ENCODE results near the gene RPAP3. TPM values are rescaled to one million over a fixed set of nuclear protein-coding genes. Genes with fewer than 3 reads are reported as not detected.

RPAP3 gene
- polyA plus RNA-seq, 1 donor from 2014 or later, result 39.7 TPM

DNA sequence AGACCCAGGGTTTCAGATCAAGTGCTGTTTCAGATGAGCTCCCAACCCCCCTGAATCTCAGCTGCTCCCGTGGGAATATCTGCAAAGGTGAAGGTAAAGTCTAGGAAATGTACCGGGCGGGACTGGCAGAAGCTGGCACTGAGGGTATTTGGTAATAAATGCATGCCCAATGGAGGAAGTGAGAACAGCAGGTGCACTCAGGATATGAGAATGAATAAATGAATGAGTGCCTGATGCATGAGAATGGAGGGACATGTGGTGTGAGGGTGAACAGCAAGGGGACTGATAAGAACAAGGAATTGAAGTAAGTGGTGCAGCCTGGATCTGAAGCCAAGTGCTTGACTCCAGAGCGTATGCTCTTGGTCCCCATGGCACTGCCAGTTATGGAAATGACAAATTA is 41.3 kb upstream of the RPAP3 start:
- Histone ChIP-seq H4K20me1 (ENCODE audit: insufficient read depth) (no peaks in the 10 kb centered on the region), H3K36me3 (ENCODE audit: insufficient read depth, low read length) (no peaks in the 10 kb centered on the region), H3K27me3 (ENCODE audit: insufficient read depth, low read depth, low read length) (no peaks in the 10 kb centered on the region), H3K4me3 (ENCODE audit: low read length) (no peak overlapping the region), H3K9ac (ENCODE audit: low read length) (no peak overlapping the region), H3K79me2 (replicated peaks; ENCODE audit: insufficient read depth, low read length) (no peaks in the 10 kb centered on the region), H3K27ac (ENCODE audit: low read length) (no peak overlapping the region), H2AFZ (ENCODE audit: low read depth, low read length) (no peak overlapping the region), H3K9me2 (ENCODE audit: insufficient read depth, low read length) (no peaks in the 10 kb centered on the region), H3K9me3 (ENCODE audit: low read length) (no peaks in the 10 kb centered on the region), H3F3A (ENCODE audit: insufficient read depth, low read length, poor library complexity, severe bottlenecking) (no peaks in the 10 kb centered on the region), H3K4me2 (ENCODE audit: low read length) (no peak overlapping the region)
- TF ChIP-seq EP300 (conservative IDR thresholded peaks at IDR 0.05; ENCODE audit: poor library complexity, severe bottlenecking) (no peak), RAD21 (conservative IDR thresholded peaks at IDR 0.05) (no peak), MXI1 (conservative IDR thresholded peaks at IDR 0.05; ENCODE audit: poor library complexity, severe bottlenecking) (no peak), POLR2AphosphoS5 (IDR thresholded peaks at IDR 0.05) (no peak), TAF1 (IDR thresholded peaks at IDR 0.05; ENCODE audit: low read depth) (no peak), REST (IDR thresholded peaks at IDR 0.05; ENCODE audit: borderline replicate concordance) (no peak), EZH2 (IDR thresholded peaks at IDR 0.05; ENCODE audit: borderline replicate concordance, insufficient read depth, low read length, poor library complexity, severe bottlenecking) (no peak), CTCF (IDR thresholded peaks at IDR 0.05; ENCODE audit: poor library complexity, severe bottlenecking) (no peak), SMC3 (conservative IDR thresholded peaks at IDR 0.05; ENCODE audit: poor library complexity) (no peak)

GRCh38 chr12:47746523-47746922 is 40.7 kb upstream of the RPAP3 start:
- Histone ChIP-seq H3K4me3 (ENCODE audit: low read length) (no peak overlapping the region), H3K9me2 (ENCODE audit: insufficient read depth, low read length) (no peaks in the 10 kb centered on the region), H3K9ac (ENCODE audit: low read length) (no peak overlapping the region), H3K9me3 (ENCODE audit: low read length) (no peaks in the 10 kb centered on the region), H3K79me2 (replicated peaks; ENCODE audit: insufficient read depth, low read length) (no peaks in the 10 kb centered on the region), H4K20me1 (ENCODE audit: insufficient read depth) (no peaks in the 10 kb centered on the region), H3K27ac (ENCODE audit: low read length) (no peak overlapping the region), H3K36me3 (ENCODE audit: insufficient read depth, low read length) (no peaks in the 10 kb centered on the region), H2AFZ (ENCODE audit: low read depth, low read length) (no peak overlapping the region), H3K27me3 (ENCODE audit: insufficient read depth, low read depth, low read length) (no peaks in the 10 kb centered on the region), H3K4me2 (ENCODE audit: low read length) (no peak overlapping the region), H3F3A (ENCODE audit: insufficient read depth, low read length, poor library complexity, severe bottlenecking) (no peaks in the 10 kb centered on the region)
- no peak for TF ChIP-seq MXI1 (conservative IDR thresholded peaks at IDR 0.05; ENCODE audit: poor library complexity, severe bottlenecking)
- TF ChIP-seq EP300 (conservative IDR thresholded peaks at IDR 0.05; ENCODE audit: poor library complexity, severe bottlenecking), result no peak
- TF ChIP-seq EZH2 (IDR thresholded peaks at IDR 0.05; ENCODE audit: borderline replicate concordance, insufficient read depth, low read length, poor library complexity, severe bottlenecking), result no peak
- TF ChIP-seq RAD21 (conservative IDR thresholded peaks at IDR 0.05), result no peak
- TF ChIP-seq SMC3 (conservative IDR thresholded peaks at IDR 0.05; ENCODE audit: poor library complexity), result no peak
- no peak for TF ChIP-seq CTCF (IDR thresholded peaks at IDR 0.05; ENCODE audit: poor library complexity, severe bottlenecking)
- TF ChIP-seq POLR2AphosphoS5 (IDR thresholded peaks at IDR 0.05), result no peak
- TF ChIP-seq TAF1 (IDR thresholded peaks at IDR 0.05; ENCODE audit: low read depth), result no peak
- no peak for TF ChIP-seq REST (IDR thresholded peaks at IDR 0.05; ENCODE audit: borderline replicate concordance)
